Activated CD8-positive, alpha-beta T cell treated with anti-CD3 and anti-CD28 coated beads for 36 hours (primary cell): ENCODE measurements around the gene FBLIM1. TPM values are rescaled to one million over a fixed set of nuclear protein-coding genes. Genes with fewer than 3 reads are reported as not detected.

Source experiments
- ATAC-seq: fragments of 200-7000 bp; cut with Tn5 transposase; one replicate; pipeline ENCODE4 v1.10.0; 2021; ENCODE audit warnings: mild to moderate bottlenecking, moderate library complexity
- CTCF ChIA-PET: fragments of 350-600 bp; sonication (Branson Sonifier 250); formaldehyde crosslinking; loops from one replicate; lab custom pipeline; 2021; ENCODE audit warnings: antibody characterized with exemption; lab: Charles Lee
- POLR2A ChIA-PET: fragments of 350-600 bp; sonication (Branson Sonifier 250); formaldehyde crosslinking; loops from one replicate; lab custom pipeline; 2021; ENCODE audit warnings: antibody characterized with exemption; lab: Charles Lee
- DNase-seq: peaks from one replicate; pipeline ENCODE4 v3.0.0-alpha.2; 2020
- H3K27ac Mint-ChIP-seq: one replicate; pipeline ENCODE4 v1.8.0; 2021; ENCODE audit warnings: mild to moderate bottlenecking, mixed read lengths
- H3K27me3 Mint-ChIP-seq: one replicate; pipeline ENCODE4 v1.8.0; 2021; ENCODE audit warnings: mixed read lengths
- H3K36me3 Mint-ChIP-seq: one replicate; pipeline ENCODE4 v1.8.0; 2021; ENCODE audit warnings: low read depth, mixed read lengths
- H3K4me1 Mint-ChIP-seq: one replicate; pipeline ENCODE4 v1.8.0; 2021; ENCODE audit warnings: low read depth, mixed read lengths
- H3K4me3 Mint-ChIP-seq: one replicate; pipeline ENCODE4 v1.8.0; 2021; ENCODE audit warnings: mild to moderate bottlenecking, moderate library complexity, mixed read lengths
- H3K9me3 Mint-ChIP-seq: one replicate; pipeline ENCODE4 v1.8.0; 2021; ENCODE audit warnings: mixed read lengths
- intact Hi-C: fragments of 100-400 bp; cut with micrococcal nuclease; formaldehyde crosslinking; loops from one replicate; pipeline ENCODE4 v1.10.0; 2022
- total RNA-seq, 2 experiments: library from RNA; stranded (reverse); gene quantifications; one replicate each; pipeline ENCODE4 v1.2.3, GENCODE V29; 2021
- TF ChIP-seq, protein P1 (sequence below): fragments of 200-600 bp; IDR thresholded peaks from one replicate; pipeline ENCODE4 v1.8.0; 2022; ENCODE audit warnings: antibody characterized with exemption, mild to moderate bottlenecking

The FBLIM1 gene, protein sequence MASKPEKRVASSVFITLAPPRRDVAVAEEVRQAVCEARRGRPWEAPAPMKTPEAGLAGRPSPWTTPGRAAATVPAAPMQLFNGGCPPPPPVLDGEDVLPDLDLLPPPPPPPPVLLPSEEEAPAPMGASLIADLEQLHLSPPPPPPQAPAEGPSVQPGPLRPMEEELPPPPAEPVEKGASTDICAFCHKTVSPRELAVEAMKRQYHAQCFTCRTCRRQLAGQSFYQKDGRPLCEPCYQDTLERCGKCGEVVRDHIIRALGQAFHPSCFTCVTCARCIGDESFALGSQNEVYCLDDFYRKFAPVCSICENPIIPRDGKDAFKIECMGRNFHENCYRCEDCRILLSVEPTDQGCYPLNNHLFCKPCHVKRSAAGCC
- total RNA-seq, result not detected

DNA sequence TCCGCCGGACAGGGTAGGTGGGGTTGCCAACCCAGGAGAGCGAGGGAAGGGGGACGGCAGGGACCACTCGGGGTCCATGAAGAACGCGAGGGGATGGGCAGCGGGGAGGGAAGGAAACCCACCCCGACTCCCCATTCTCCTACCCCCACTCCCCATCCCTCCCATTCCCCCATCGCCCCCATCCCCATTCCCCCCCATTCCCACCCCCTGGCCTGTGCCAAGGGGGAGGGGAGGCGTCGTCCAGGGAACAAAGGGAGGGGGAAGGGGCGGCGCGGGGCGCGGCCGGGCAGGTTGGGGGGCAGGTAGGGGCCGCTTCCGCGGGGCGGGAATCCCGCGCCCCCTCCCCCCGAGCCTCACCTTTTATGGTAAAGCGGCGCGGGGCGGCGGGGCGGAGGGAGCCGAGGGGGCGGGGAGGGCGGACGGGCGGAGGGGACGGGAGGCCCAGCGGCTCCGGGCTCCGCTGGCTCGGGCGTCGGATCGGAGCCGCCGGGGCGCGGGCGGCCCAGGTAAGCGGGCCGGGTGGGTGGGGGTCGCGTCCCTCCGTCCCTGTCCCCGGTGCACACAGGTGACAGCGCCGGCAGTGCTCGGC is at the start of gene FBLIM1:
Gene FBLIM1 (plus strand): TSS at position 453 of the 589 bp plus-strand sequence. CDS start 6,189 bp downstream, outside the sequence.
- DNase-seq (no peak), ATAC-seq (peak; percentile 31)
- no peak within 1 kb of the TSS for H3K27ac Mint-ChIP-seq
- intact Hi-C loops, result no loop called here
- TF ChIP-seq, protein P1, sequence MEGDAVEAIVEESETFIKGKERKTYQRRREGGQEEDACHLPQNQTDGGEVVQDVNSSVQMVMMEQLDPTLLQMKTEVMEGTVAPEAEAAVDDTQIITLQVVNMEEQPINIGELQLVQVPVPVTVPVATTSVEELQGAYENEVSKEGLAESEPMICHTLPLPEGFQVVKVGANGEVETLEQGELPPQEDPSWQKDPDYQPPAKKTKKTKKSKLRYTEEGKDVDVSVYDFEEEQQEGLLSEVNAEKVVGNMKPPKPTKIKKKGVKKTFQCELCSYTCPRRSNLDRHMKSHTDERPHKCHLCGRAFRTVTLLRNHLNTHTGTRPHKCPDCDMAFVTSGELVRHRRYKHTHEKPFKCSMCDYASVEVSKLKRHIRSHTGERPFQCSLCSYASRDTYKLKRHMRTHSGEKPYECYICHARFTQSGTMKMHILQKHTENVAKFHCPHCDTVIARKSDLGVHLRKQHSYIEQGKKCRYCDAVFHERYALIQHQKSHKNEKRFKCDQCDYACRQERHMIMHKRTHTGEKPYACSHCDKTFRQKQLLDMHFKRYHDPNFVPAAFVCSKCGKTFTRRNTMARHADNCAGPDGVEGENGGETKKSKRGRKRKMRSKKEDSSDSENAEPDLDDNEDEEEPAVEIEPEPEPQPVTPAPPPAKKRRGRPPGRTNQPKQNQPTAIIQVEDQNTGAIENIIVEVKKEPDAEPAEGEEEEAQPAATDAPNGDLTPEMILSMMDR, result no peak
- H3K36me3 Mint-ChIP-seq, result no peaks in the 10 kb centered on the region
- ChIA-PET POLR2A (no interaction called here), CTCF (no interaction called here)
- no peak within 1 kb of the TSS for H3K4me3 Mint-ChIP-seq
- H3K27me3 Mint-ChIP-seq, result peaks cover 46% of the 10 kb centered on the region
- peaks cover 10% of the 10 kb centered on the region for H3K4me1 Mint-ChIP-seq
- no peaks in the 10 kb centered on the region for H3K9me3 Mint-ChIP-seq

DNA sequence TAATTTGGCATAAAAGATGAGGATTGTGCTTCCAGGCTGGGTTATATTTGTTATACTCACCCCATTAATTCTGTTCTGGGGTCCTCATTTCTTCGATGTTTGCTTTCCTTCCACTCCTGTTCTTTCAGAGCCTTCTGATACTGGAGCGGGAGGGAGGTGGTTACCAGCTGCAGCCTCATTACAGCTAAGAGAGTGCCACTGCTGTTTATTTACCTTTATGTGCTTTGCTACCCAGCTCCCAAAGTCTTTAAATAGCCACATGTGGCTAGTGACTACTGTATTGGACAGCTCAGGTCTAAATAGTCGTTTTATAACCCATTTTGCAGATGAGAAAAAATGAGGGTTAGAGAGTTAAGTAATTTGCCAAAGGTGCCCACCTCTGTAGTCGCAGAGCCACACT is 49.4 kb upstream of the FBLIM1 start:
- H3K36me3 Mint-ChIP-seq, result peaks cover 7% of the 10 kb centered on the region
- H3K9me3 Mint-ChIP-seq, result no peaks in the 10 kb centered on the region
- ChIA-PET POLR2A (interaction anchor here (1.0 kb wide), 1 partner anchor 131 kb away, joined by 3 read pairs; no protein-coding TSS in a partner anchor), CTCF (interaction anchor here (1.0 kb wide), 3 partner anchors 11 to 82 kb away, joined by 3 read pairs; no protein-coding TSS in a partner anchor)
- DNase-seq (no peak), ATAC-seq (no peak)
- intact Hi-C loops, result no loop called here
- H3K27me3 Mint-ChIP-seq, result no peaks in the 10 kb centered on the region
- H3K4me1 Mint-ChIP-seq, result peaks cover 12% of the 10 kb centered on the region
- no peak overlapping the region for H3K4me3 Mint-ChIP-seq
- no peak overlapping the region for H3K27ac Mint-ChIP-seq
- TF ChIP-seq, protein P1, result no peak

DNA sequence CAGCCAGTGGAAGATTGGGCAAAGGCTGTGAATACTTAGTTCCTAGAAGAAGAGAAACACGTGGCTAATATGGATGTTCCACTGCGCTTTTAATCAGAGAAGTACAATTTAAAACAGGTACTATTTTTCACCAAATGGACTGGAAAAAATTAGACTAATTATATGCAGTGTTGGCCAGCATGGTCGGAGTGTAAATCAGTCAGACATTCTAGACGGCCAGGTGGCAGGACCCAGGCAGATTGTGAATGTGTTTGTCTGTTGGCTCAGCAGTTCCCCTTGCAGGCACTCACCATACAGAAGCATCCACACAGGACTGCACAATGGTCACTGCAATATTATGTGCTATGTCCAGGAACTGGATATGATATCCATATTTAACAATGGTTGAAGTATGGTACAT is 46.4 kb upstream of the FBLIM1 start:
- Mint-ChIP-seq H3K9me3 (no peaks in the 10 kb centered on the region), H3K27me3 (no peaks in the 10 kb centered on the region), H3K27ac (no peak overlapping the region), H3K4me3 (no peak overlapping the region), H3K36me3 (peaks cover 2% of the 10 kb centered on the region), H3K4me1 (peaks cover 10% of the 10 kb centered on the region)
- ChIA-PET CTCF (no interaction called here), POLR2A (interaction anchor here (1.3 kb wide), 1 partner anchor 14 kb away, joined by 3 read pairs; no protein-coding TSS in a partner anchor)
- ATAC-seq (no peak), DNase-seq (peak; percentile 9)
- intact Hi-C loops, result no loop called here
- TF ChIP-seq, protein P1, result no peak

DNA sequence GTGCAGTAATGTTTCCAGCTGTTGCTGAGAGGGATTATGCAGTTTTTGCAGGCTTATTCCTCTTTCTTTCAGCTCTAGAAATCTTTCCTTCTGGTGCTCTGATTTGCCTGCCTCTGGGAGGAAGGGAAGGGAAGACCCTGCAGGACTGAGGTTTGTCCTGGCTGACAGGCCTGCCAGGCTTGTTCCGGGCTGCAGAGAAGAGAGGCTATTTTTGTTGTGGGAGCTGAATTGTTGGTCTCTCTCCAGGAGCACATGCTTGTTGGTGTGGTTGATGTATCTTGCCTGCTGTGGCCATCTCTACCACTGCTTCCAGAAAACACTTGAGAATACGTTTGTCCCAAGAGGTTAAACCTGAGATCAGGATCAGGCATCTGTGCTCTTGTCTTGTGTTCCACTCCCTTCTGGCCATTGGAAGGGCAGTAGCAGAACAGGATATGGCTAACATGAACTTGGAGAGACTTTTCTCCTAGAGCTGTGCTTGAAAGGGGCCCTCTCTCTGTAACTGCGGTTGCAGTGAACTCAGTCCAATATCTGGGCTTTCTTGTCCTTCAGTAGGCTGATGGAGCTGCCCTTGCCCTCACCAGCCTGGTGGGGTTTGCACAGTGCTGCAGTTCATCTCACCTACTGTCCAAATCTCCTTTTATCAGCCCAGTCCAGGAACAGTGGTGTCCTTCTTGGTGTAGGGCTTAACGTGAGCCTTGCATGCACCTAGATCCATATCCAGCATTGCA is 44.0 kb upstream of the FBLIM1 start:
- Mint-ChIP-seq H3K9me3 (no peaks in the 10 kb centered on the region), H3K27ac (no peak overlapping the region), H3K27me3 (no peaks in the 10 kb centered on the region), H3K4me3 (no peak overlapping the region), H3K36me3 (peaks cover 5% of the 10 kb centered on the region), H3K4me1 (peaks cover 6% of the 10 kb centered on the region)
- intact Hi-C loops, result no loop called here
- CTCF ChIA-PET, result interaction anchor here (1.5 kb wide), 1 partner anchor 17 kb away, joined by 3 read pairs; no protein-coding TSS in a partner anchor
- ATAC-seq, result no peak
- POLR2A ChIA-PET, result interaction anchor here (0.9 kb wide), 1 partner anchor 9 kb away, joined by 3 read pairs; no protein-coding TSS in a partner anchor
- no peak for DNase-seq
- TF ChIP-seq, protein P1, result no peak
